Activated naive CD4-positive, alpha-beta T cell treated with anti-CD3 and anti-CD28 coated beads for 36 hours (primary cell): Measurements from ENCODE around the gene MOGAT1. TPM values are rescaled to one million over a fixed set of nuclear protein-coding genes. Genes with fewer than 3 reads are reported as not detected.

Experiments
- CTCF ChIA-PET: fragments of 350-600 bp; sonication (Branson Sonifier 250); formaldehyde crosslinking; loops from one replicate; lab custom pipeline; 2021; ENCODE audit warnings: antibody characterized with exemption; lab: Charles Lee
- DNase-seq: peaks from one replicate; pipeline ENCODE4 v3.0.0-alpha.2; 2020
- H3K27ac Mint-ChIP-seq: one replicate; pipeline ENCODE4 v1.8.0; 2021; ENCODE audit warnings: mild to moderate bottlenecking, mixed read lengths
- H3K27me3 Mint-ChIP-seq: one replicate; pipeline ENCODE4 v1.8.0; 2021; ENCODE audit warnings: low read depth, mixed read lengths
- H3K36me3 Mint-ChIP-seq: one replicate; pipeline ENCODE4 v1.8.0; 2021; ENCODE audit warnings: low read depth, mixed read lengths
- H3K4me1 Mint-ChIP-seq: one replicate; pipeline ENCODE4 v1.8.0; 2021; ENCODE audit warnings: low read depth, mixed read lengths
- H3K4me3 Mint-ChIP-seq: one replicate; pipeline ENCODE4 v1.8.0; 2021; ENCODE audit warnings: mild to moderate bottlenecking, moderate library complexity, mixed read lengths
- H3K9me3 Mint-ChIP-seq: one replicate; pipeline ENCODE4 v1.8.0; 2021; ENCODE audit warnings: mixed read lengths
- intact Hi-C: fragments of 100-400 bp; cut with micrococcal nuclease; formaldehyde crosslinking; loops from one replicate; pipeline ENCODE4 v1.15.1; 2023
- total RNA-seq, 2 experiments: library from RNA; stranded (reverse); gene quantifications; one replicate each; pipeline ENCODE4 v1.2.3, GENCODE V29; 2021

The MOGAT1 gene
- total RNA-seq, 2 experiments from 2014 or later, result not detected

DNA sequence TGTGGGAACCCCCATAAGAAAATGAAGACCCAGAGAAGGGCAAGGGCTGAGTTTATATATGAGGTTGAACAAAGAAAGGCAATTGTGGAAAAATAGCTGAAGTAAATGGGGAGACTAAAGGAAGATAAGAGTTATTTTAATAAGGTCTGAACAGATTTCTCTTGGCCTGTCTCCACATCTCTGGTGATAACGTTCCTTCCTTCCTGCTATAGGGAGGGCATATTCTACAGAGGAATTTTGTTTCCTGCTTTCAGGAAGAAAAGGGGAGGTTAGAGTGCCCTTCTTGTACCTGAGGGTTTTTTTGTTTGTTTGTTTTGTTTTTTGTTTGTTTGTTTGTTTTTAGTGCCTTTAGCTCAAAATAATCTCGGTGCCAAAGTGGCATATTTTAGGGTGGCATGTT, 31.6 kb downstream of the MOGAT1 start:
- Mint-ChIP-seq H3K27ac (no peak overlapping the region), H3K4me3 (no peak overlapping the region), H3K9me3 (no peaks in the 10 kb centered on the region), H3K27me3 (peaks cover 20% of the 10 kb centered on the region), H3K36me3 (no peaks in the 10 kb centered on the region), H3K4me1 (peaks cover 13% of the 10 kb centered on the region)
- intact Hi-C loops, result loop anchor here (10.0 kb wide), 1 partner anchor 402 kb away; no protein-coding TSS in a partner anchor
- DNase-seq, result no peak
- CTCF ChIA-PET, result interaction anchor here (0.7 to 1.5 kb wide), 6 partner anchors 10 to 236 kb away, joined by 3 to 4 read pairs (median 4); no protein-coding TSS in a partner anchor

DNA sequence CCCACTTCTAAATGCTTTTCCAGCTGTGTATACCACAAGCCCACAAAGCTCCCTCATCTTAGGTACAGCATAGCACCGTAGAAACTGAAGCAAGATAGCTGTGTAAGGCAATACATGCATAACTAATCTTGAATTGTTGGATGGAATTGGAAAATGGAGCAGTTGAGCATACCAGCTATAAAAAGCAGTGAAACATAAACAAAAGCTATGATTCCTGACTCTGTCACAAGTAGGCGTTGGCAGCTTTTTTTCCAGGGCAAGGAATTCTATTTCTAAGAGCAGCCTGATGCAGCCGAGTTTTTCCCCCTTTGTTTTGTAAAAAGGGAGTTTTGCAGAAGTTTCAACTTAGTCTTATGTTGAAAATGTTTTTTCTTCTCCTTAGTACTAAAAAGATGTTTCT, 32.4 kb downstream of the MOGAT1 start:
- no peak overlapping the region for H3K27ac Mint-ChIP-seq
- H3K4me1 Mint-ChIP-seq, result peaks cover 13% of the 10 kb centered on the region
- no peak overlapping the region for H3K4me3 Mint-ChIP-seq
- CTCF ChIA-PET, result interaction anchor here (0.7 to 1.5 kb wide), 6 partner anchors 10 to 235 kb away, joined by 3 to 4 read pairs (median 4); no protein-coding TSS in a partner anchor
- H3K9me3 Mint-ChIP-seq, result no peaks in the 10 kb centered on the region
- H3K27me3 Mint-ChIP-seq, result peaks cover 20% of the 10 kb centered on the region
- no peak for DNase-seq
- intact Hi-C loops, result loop anchor here (10.0 kb wide), 1 partner anchor 401 kb away; no protein-coding TSS in a partner anchor
- no peaks in the 10 kb centered on the region for H3K36me3 Mint-ChIP-seq

DNA sequence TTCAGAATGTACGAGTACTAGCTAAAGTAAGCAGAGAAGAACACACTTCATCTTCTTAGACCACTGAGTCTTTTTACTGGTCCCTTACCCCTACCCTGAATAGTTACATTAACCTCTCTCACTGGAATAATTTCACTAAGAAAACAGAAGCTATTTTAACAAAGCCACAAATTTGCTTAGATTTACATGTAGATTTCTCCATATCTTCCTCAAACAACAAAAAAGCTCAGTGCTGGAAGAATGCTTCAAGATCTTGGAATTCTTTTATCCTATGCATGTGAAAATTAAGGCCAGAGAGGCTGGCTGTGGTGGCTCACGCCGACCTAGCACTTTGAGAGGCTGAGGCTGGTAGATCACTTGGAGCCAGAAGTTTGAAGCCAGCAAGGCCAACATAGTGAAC, 35.2 kb downstream of the MOGAT1 start:
- Mint-ChIP-seq H3K9me3 (no peaks in the 10 kb centered on the region), H3K4me1 (peaks cover 10% of the 10 kb centered on the region), H3K27ac (no peak overlapping the region), H3K27me3 (peaks cover 23% of the 10 kb centered on the region), H3K36me3 (no peaks in the 10 kb centered on the region), H3K4me3 (no peak overlapping the region)
- DNase-seq, result no peak
- CTCF ChIA-PET, result interaction anchor here (0.6 to 4.7 kb wide), 9 partner anchors 11 to 265 kb away, joined by 3 to 92 read pairs (median 5); no protein-coding TSS in a partner anchor
- intact Hi-C loops, result loop anchor here (1.0 to 10.0 kb wide), 2 partner anchors 83 to 398 kb away; no protein-coding TSS in a partner anchor

DNA sequence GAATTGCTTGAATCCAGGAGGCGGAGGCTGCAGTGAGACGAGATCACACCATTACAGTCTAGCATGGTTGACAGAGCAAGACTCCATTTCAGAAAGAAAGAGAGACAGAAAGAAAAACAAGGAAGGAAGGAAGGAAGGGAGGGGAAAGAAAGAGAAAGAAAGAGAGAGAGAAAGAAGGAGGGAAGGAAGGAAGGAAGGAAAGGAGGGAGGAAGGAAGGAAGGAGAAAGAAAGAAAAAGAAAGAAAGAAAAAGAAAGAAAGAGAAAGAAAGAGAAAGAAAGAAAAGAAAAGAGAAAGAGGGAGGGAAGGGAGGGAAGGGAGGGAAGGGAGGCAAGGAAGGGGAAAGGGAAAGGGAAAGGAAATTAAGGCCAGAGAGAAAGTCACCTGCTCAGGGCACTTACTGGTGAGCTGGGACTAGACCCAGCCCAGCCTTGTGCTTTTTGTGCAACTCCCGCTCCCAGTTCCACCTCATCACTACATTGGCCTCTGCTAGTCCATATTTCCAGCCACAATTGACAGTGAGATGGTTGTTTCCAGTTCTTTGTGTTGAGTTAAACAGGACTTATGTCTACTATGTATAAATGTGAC, 35.7 kb downstream of the MOGAT1 start:
- no peak overlapping the region for H3K4me3 Mint-ChIP-seq
- H3K9me3 Mint-ChIP-seq, result no peaks in the 10 kb centered on the region
- peaks cover 20% of the 10 kb centered on the region for H3K27me3 Mint-ChIP-seq
- peaks cover 6% of the 10 kb centered on the region for H3K4me1 Mint-ChIP-seq
- CTCF ChIA-PET, result interaction anchor here (0.5 to 4.7 kb wide), 26 partner anchors 11 to 264 kb away, joined by 3 to 92 read pairs (median 4); no protein-coding TSS in a partner anchor
- DNase-seq, result no peak
- no peaks in the 10 kb centered on the region for H3K36me3 Mint-ChIP-seq
- no peak overlapping the region for H3K27ac Mint-ChIP-seq
- intact Hi-C loops, result loop anchor here (1.0 to 10.0 kb wide), 2 partner anchors 82 to 398 kb away; no protein-coding TSS in a partner anchor

DNA sequence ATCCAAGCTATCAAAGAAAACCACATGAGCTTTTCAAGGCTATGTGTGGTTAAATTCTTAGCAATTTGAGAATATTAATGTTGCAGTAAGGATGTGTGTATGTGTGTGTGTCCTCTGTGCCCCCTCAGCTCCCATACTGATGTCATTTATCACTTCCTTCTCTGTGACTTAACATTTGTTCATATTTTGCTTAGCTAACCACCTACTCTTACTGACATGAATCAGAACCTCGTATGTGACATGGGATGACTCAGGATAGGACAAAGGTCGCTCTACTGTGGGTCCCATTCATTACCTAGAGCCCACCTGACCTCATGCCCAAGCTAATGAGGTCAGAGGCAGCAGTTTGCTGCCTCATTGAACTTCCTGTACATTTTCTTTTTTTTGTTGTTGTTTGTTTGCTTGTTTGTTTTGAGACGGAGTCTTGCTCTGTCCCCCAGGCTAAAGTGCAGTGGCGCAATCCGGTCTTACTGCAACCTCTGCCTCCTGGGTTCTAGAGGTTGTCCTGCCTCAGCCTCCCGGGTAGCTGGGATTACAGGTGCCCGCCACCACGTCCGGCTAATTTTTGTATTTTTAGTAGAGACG, 36.3 kb downstream of the MOGAT1 start:
- CTCF ChIA-PET, result interaction anchor here (0.5 to 4.7 kb wide), 26 partner anchors 12 to 264 kb away, joined by 3 to 92 read pairs (median 4); no protein-coding TSS in a partner anchor
- Mint-ChIP-seq H3K4me3 (no peak overlapping the region), H3K27me3 (peaks cover 22% of the 10 kb centered on the region), H3K36me3 (no peaks in the 10 kb centered on the region), H3K4me1 (peaks cover 6% of the 10 kb centered on the region), H3K9me3 (no peaks in the 10 kb centered on the region), H3K27ac (no peak overlapping the region)
- intact Hi-C loops, result loop anchor here (1.0 to 10.0 kb wide), 6 partner anchors 51 to 397 kb away; partner anchors contain the start of gene FARSB
- DNase-seq, result peak; percentile 29

DNA sequence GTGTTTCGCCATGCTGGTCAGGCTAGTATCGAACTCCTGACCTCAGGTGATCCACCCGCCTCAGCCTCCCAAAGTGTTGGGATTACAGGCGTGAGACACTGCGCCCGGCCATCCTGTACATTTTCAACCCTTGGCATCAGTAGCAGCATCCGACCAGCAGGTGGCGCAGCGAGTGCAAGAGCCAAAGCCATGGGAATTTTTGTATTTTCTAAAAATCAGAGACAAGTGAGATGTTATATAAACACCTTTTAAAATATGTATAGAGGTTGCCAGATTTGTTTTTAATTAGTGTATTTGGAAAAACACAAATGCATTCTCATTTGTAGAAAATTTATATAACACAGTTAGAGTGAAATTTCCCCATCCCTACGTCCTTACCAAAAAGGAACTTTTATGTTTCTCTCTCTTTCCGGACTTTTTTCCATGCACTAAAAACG, 36.8 kb downstream of the MOGAT1 start:
- no peak overlapping the region for H3K27ac Mint-ChIP-seq
- no peaks in the 10 kb centered on the region for H3K36me3 Mint-ChIP-seq
- intact Hi-C loops, result loop anchor here (1.0 to 10.0 kb wide), 5 partner anchors 51 to 397 kb away; partner anchors contain the start of gene FARSB
- CTCF ChIA-PET, result interaction anchor here (0.9 to 4.7 kb wide), 19 partner anchors 8 to 260 kb away, joined by 3 to 92 read pairs (median 4); no protein-coding TSS in a partner anchor
- H3K27me3 Mint-ChIP-seq, result peaks cover 24% of the 10 kb centered on the region
- H3K4me1 Mint-ChIP-seq, result peaks cover 6% of the 10 kb centered on the region
- DNase-seq, result peak; percentile 88
- no peaks in the 10 kb centered on the region for H3K9me3 Mint-ChIP-seq
- no peak overlapping the region for H3K4me3 Mint-ChIP-seq

DNA sequence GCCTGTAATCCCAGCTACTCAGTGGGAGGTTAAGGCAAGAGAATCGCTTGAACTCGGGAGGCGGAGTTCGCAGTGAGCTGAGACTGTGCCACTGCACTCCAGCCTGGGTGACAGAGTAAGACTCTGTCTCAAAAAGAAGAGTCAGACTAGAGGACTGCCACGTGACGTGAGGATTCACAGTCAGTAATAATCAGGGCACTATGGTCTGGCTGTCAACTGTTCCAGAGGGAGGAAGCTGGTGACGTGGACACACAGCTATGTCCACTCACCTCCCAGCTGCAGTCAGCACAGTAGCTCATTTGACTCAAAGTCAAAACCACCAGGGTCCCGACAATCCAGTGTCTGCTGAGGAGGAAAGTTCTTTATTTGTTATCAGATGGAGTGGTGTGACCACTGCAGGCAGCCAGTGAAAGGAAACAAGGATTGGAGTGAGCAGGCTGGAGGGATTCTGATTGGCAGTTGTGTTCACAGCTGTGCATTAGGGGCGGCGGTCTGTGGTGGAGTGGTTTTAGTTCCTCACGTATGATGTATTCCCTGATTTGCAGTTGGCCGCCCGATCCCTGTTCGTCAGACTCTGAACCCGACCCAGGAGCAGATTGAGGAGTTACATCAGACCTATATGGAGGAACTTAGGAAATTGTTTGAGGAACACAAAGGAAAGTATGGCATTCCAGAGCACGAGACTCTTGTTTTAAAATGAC, 37.9 kb downstream of the MOGAT1 start:
- H3K4me3 Mint-ChIP-seq, result no peak overlapping the region
- CTCF ChIA-PET, result interaction anchor here (0.6 to 4.7 kb wide), 21 partner anchors 10 to 229 kb away, joined by 3 to 92 read pairs (median 4); no protein-coding TSS in a partner anchor
- peaks cover 6% of the 10 kb centered on the region for H3K4me1 Mint-ChIP-seq
- no peaks in the 10 kb centered on the region for H3K9me3 Mint-ChIP-seq
- peaks cover 32% of the 10 kb centered on the region for H3K27me3 Mint-ChIP-seq
- no peak overlapping the region for H3K27ac Mint-ChIP-seq
- peak; percentile 7 for DNase-seq
- H3K36me3 Mint-ChIP-seq, result no peaks in the 10 kb centered on the region
- intact Hi-C loops, result loop anchor here (2.0 to 10.0 kb wide), 2 partner anchors 53 to 395 kb away; partner anchors contain the start of gene FARSB

DNA sequence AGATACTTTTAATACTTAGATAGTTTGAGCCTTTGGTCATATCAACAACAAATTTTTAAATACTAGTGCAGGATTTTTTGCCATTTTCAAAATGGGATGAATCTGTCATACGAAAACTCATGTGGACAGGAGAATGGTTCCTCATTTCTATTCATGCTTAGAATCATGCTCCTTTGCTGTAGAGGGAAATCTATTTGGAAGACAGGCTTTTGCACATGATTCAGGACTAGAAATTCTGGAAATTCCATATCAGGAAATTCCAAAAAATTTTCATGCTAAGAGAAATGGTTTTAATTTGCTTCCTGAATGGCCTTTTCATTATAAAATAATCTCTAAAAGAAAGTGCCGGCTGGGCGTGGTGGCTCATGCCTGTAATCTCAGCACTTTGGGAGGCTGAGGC, 39.3 kb downstream of the MOGAT1 start:
- no peak overlapping the region for H3K4me3 Mint-ChIP-seq
- no peak for DNase-seq
- intact Hi-C loops, result no loop called here
- H3K36me3 Mint-ChIP-seq, result no peaks in the 10 kb centered on the region
- H3K27ac Mint-ChIP-seq, result no peak overlapping the region
- CTCF ChIA-PET, result no interaction called here
- peaks cover 9% of the 10 kb centered on the region for H3K4me1 Mint-ChIP-seq
- no peaks in the 10 kb centered on the region for H3K9me3 Mint-ChIP-seq
- H3K27me3 Mint-ChIP-seq, result peaks cover 37% of the 10 kb centered on the region

DNA sequence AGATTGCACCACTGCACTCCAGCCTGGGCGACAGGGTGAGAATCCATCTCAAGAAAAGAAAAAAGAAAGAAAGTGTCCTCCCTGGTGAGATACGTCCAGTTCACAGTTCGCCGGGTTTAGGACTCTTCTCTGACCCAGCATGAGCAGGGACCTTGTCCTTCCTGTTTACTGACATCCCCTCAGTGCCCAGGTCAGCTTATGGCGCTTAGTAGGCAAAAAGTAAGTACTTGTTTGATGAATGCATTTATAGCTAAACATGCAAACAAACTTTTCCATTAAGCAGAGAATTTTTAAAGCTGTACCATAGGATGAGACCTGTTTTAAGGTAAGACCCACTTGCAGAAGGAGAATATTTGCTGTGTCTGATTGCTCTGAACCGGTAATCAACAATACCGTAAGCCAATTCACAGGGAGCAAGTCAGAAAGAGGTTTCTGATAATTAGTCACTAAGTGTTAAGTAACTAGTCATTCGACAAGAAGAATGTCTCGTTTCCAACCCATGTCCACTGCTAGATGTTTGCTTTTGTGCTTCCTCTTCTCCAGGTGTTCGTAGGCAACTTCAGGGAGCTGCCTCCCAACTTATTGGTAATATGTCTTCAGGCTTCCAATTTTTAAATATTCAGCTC, 40.0 kb downstream of the MOGAT1 start:
- H3K27ac Mint-ChIP-seq, result no peak overlapping the region
- peaks cover 14% of the 10 kb centered on the region for H3K4me1 Mint-ChIP-seq
- H3K4me3 Mint-ChIP-seq, result no peak overlapping the region
- H3K36me3 Mint-ChIP-seq, result no peaks in the 10 kb centered on the region
- intact Hi-C loops, result no loop called here
- CTCF ChIA-PET, result no interaction called here
- no peaks in the 10 kb centered on the region for H3K9me3 Mint-ChIP-seq
- no peak for DNase-seq
- peaks cover 43% of the 10 kb centered on the region for H3K27me3 Mint-ChIP-seq

DNA sequence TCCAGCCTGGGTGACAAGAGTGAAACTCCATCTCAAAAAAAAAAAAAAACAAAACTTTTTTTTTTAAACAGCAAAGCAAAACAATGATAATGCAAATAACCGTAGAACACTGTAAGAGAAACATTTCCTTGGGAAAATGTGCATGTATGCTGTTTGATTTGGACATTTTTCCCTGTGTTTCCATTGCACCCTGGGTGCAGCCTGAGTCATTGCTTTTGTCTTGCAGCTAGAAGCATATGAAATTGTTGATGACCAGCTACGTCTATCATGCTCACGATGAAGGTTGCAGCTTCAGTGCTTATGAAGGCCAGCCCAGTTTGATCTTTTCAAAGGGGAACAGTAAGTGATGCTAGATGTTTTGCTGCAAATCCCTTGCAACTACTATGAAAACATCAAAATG, 41.5 kb downstream of the MOGAT1 start:
- CTCF ChIA-PET, result interaction anchor here (0.9 to 1.6 kb wide), 2 partner anchors 10 to 190 kb away, joined by 3 to 5 read pairs; no protein-coding TSS in a partner anchor
- Mint-ChIP-seq H3K36me3 (no peaks in the 10 kb centered on the region), H3K9me3 (no peaks in the 10 kb centered on the region), H3K4me3 (no peak overlapping the region), H3K27me3 (peaks cover 37% of the 10 kb centered on the region), H3K27ac (no peak overlapping the region), H3K4me1 (peaks cover 11% of the 10 kb centered on the region)
- DNase-seq, result no peak
- intact Hi-C loops, result no loop called here

DNA sequence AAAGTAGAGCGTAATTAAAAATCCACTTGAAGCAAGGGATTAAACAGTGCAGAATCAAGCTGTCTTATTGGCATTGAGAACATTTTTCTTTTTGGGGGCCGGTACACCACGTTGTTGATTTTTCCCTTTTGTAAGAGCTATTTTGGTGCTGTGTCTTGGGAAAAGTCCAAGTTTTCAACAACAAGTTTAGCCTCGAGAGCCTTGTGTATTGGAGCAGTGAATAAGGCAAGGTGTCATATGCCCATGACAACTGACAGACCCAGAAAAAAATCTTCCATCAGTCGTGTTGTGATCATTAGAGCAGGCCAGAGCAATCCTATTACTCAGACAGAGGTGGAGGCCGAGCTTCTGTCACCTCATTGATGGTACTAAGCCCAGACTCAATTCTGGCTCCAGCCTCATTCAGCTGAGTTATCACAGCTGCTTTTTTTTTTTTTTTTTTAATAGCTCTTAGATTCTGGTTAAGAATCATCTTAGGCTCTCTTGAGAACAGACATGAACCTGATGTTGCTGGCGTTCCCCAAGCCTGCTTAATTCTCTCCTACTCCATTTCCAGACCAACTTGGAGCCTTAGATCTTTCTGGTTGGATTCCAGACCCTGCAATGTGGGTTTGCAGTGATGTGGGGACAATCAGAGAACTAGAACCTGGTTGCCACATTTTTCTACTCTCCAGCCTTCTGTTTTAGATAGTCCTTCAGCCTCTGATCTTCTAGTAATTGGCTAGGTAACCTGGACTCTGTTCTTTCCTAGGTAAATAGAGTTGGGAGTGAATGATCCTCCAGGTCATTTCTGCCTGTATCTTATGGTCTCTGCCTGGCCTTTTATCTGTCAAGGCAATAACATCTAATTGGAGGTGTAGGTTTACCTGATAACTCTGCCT, 43.1 kb downstream of the MOGAT1 start:
- H3K36me3 Mint-ChIP-seq, result no peaks in the 10 kb centered on the region
- H3K27ac Mint-ChIP-seq, result no peak overlapping the region
- peaks cover 8% of the 10 kb centered on the region for H3K4me1 Mint-ChIP-seq
- no peak for DNase-seq
- H3K27me3 Mint-ChIP-seq, result peaks cover 29% of the 10 kb centered on the region
- no peak overlapping the region for H3K4me3 Mint-ChIP-seq
- no peaks in the 10 kb centered on the region for H3K9me3 Mint-ChIP-seq
- CTCF ChIA-PET, result interaction anchor here (0.6 to 0.7 kb wide), 2 partner anchors 31 to 36 kb away, joined by 3 read pairs; no protein-coding TSS in a partner anchor
- intact Hi-C loops, result no loop called here
